Parathyroid adenoma (tissue), 2 donors: Measurements from ENCODE around the gene CD53.

ENCODE experiments used
- H2AFZ ChIP-seq: fragments of 300-600 bp; sonication (generic); one replicate; pipeline ENCODE4 v1.7.0; 2017; ENCODE audit warnings: antibody characterized with exemption, mild to moderate bottlenecking
- H3K27ac ChIP-seq: fragments of 300-600 bp; sonication (generic); one replicate; pipeline ENCODE4 v1.7.0; 2017
- H3K27me3 ChIP-seq: fragments of 300-600 bp; sonication (generic); one replicate; pipeline ENCODE4 v1.7.0; 2017; ENCODE audit warnings: low read length; ENCODE audit not compliant: control insufficient read depth, insufficient read depth
- H3K36me3 ChIP-seq: fragments of 300-600 bp; sonication (generic); one replicate; pipeline ENCODE4 v1.7.0; 2017; ENCODE audit warnings: low read length; ENCODE audit not compliant: control insufficient read depth, insufficient read depth
- H3K4me1 ChIP-seq: fragments of 300-600 bp; sonication (generic); one replicate; pipeline ENCODE4 v1.7.0; 2017; ENCODE audit warnings: control low read depth
- H3K4me2 ChIP-seq: fragments of 300-600 bp; sonication (generic); one replicate; pipeline ENCODE4 v1.7.0; 2017; ENCODE audit warnings: low read length
- H3K4me3 ChIP-seq: fragments of 300-600 bp; sonication (generic); one replicate; pipeline ENCODE4 v1.7.0; 2017; ENCODE audit warnings: low read depth, low read length
- H3K79me2 ChIP-seq: fragments of 300-600 bp; sonication (generic); one replicate; pipeline ENCODE4 v1.7.0; 2017; ENCODE audit warnings: control low read depth
- H3K9ac ChIP-seq: fragments of 300-600 bp; sonication (generic); one replicate; pipeline ENCODE4 v1.7.0; 2017; ENCODE audit warnings: mild to moderate bottlenecking
- H3K9me3 ChIP-seq: fragments of 300-600 bp; sonication (generic); one replicate; pipeline ENCODE4 v1.7.0; 2017; ENCODE audit warnings: low read length; ENCODE audit not compliant: control insufficient read depth
- TF ChIP-seq, protein P1 (sequence below): fragments of 300-600 bp; sonication (generic); IDR thresholded peaks from one replicate; pipeline ENCODE4 v1.7.0; 2017; ENCODE audit warnings: antibody characterized with exemption, mild to moderate bottlenecking
- donor health status: primary hyperparathyroidism.

CD53 gene

DNA sequence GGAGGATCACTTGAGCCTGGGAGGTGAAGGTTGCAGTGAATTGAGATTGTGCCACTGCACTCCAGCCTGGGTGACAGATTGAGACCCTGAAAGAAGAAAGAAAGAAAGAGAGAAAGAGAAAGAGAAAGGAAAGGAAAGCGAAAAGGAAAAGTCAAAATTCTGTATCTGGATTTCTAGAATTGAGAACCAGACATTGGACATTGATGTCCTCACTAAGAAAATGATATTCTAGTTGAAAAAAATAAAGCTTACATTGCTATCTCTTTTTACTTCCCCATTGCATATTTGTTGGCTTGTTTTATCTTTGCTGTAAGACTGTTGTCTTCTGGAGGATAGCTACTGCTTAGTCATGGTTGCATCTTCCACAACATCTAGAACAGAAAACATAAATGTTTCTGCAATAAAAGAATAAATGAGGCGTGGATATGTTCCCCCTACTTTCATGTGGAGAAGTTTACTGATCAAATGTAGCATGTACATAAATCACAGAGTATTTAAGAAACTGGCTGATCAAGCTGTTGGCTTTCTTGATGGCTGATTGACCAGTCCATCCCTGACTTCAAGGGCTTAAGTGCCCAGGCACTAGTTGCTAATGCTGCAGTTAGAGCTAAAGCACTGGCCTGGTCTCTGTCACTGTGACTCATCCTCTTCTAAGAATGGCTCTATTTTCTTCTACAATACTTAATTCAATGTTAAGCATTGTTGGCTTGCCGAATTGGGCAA lies 17.7 kb downstream of the CD53 start:
- no peak overlapping the region for H3K4me2 ChIP-seq
- H3K4me3 ChIP-seq: no peak overlapping the region
- no peaks in the 10 kb centered on the region for H3K36me3 ChIP-seq
- no peaks in the 10 kb centered on the region for H3K9me3 ChIP-seq
- no peak overlapping the region for H2AFZ ChIP-seq
- H3K27me3 ChIP-seq: no peaks in the 10 kb centered on the region
- TF ChIP-seq, protein P1, sequence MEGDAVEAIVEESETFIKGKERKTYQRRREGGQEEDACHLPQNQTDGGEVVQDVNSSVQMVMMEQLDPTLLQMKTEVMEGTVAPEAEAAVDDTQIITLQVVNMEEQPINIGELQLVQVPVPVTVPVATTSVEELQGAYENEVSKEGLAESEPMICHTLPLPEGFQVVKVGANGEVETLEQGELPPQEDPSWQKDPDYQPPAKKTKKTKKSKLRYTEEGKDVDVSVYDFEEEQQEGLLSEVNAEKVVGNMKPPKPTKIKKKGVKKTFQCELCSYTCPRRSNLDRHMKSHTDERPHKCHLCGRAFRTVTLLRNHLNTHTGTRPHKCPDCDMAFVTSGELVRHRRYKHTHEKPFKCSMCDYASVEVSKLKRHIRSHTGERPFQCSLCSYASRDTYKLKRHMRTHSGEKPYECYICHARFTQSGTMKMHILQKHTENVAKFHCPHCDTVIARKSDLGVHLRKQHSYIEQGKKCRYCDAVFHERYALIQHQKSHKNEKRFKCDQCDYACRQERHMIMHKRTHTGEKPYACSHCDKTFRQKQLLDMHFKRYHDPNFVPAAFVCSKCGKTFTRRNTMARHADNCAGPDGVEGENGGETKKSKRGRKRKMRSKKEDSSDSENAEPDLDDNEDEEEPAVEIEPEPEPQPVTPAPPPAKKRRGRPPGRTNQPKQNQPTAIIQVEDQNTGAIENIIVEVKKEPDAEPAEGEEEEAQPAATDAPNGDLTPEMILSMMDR: no peak
- H3K9ac ChIP-seq: no peak overlapping the region
- H3K4me1 ChIP-seq: no peaks in the 10 kb centered on the region
- no peak overlapping the region for H3K27ac ChIP-seq
- no peaks in the 10 kb centered on the region for H3K79me2 ChIP-seq

DNA sequence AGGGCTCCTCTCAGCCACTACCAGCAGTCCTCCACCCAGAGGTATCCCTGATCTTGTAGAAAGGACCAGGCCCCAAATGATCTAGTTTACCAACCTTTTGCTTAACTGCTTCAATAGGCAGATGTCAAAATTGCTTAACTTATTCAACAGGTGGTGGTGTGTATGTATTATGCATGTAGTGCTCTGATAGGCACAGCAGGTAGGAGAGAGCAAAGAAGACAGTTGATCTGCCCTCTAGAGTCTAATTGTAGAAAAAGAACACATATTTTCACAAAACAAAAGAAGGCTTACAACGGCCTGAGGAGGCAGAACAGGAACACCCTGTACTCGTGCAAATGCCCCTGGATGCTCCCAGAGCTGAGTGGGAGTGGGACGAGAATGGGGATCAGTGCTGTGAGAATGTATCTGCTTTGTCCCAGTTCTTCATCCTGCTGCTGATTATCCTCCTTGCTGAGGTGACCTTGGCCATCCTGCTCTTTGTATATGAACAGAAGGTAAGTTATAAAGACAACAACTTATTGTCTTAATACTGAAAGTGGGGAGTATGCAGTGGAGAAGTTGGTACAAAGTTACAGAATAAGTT lies 21.1 kb downstream of the CD53 start:
- Histone ChIP-seq H3K79me2 (no peaks in the 10 kb centered on the region), H3K27ac (no peak overlapping the region), H3K27me3 (no peaks in the 10 kb centered on the region), H3K4me3 (no peak overlapping the region), H3K36me3 (no peaks in the 10 kb centered on the region), H3K9me3 (no peaks in the 10 kb centered on the region), H2AFZ (no peak overlapping the region), H3K9ac (no peak overlapping the region), H3K4me2 (no peak overlapping the region), H3K4me1 (no peaks in the 10 kb centered on the region)
- TF ChIP-seq, protein P1: no peak

DNA sequence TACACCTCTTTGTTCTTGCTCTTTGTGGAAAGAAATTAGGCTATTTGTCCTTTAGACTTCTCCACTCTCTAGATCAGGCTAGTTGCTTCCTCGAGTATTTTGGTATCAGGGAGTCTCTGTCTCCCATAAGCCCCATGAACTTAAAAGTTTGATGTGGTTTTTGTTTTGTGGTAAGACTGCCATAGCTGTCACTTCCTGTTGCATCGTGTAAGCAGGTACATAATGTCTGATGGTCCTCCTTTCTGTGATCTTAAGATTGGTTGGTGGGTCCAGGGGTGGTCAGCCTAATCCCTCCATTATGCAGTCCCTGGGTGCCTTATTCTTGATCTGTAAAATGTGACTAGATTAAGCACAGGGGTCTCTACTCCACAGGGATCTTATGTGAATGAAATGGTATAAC lies 23.1 kb downstream of the CD53 start:
- TF ChIP-seq, protein P1: no peak
- Histone ChIP-seq H3K4me3 (no peak overlapping the region), H3K9me3 (no peaks in the 10 kb centered on the region), H3K27me3 (no peaks in the 10 kb centered on the region), H3K36me3 (no peaks in the 10 kb centered on the region), H3K27ac (no peak overlapping the region), H3K4me2 (no peak overlapping the region), H3K79me2 (no peaks in the 10 kb centered on the region), H3K4me1 (no peaks in the 10 kb centered on the region), H3K9ac (no peak overlapping the region), H2AFZ (no peak overlapping the region)

- Histone ChIP-seq H3K4me2 (no peak overlapping the region), H3K4me1 (no peaks in the 10 kb centered on the region), H3K9me3 (no peaks in the 10 kb centered on the region), H3K27ac (no peak overlapping the region), H3K9ac (no peak overlapping the region), H3K36me3 (no peaks in the 10 kb centered on the region), H2AFZ (no peak overlapping the region), H3K27me3 (peaks cover 2% of the 10 kb centered on the region), H3K4me3 (no peak overlapping the region), H3K79me2 (no peaks in the 10 kb centered on the region)
- TF ChIP-seq, protein P1: no peak
Observed at GRCh38 chr1:110897681-110898080, 24.7 kb downstream of the CD53 start.
